ENCODE results near the gene TRPC4. TPM values are rescaled to one million over a fixed set of nuclear protein-coding genes. Genes with fewer than 3 reads are reported as not detected.

The TRPC4 gene
- total and polyA plus RNA-seq, 12 donors, result 0.26 to 3.9 (median 1.0) TPM; not detected in 1

- intact Hi-C loops (cut with DNase I), result no loop called here
- Histone ChIP-seq H3K9me3 (no peaks in the 10 kb centered on the region), H3K36me3 (no peaks in the 10 kb centered on the region), H3K27me3 (no peaks in the 10 kb centered on the region), H3K4me3 (no peak overlapping the region), H3K27ac (peak overlapping the region in 1 of 10 donors; percentile 44), H3K4me1 (peaks cover 0 to 9% (median 0%) of the 10 kb centered on the region in 9 donors)
- TF ChIP-seq CTCF (IDR thresholded peaks at IDR 0.05), result no peak
- DNase-seq (no peak), ATAC-seq (no peak)
- WGBS, 2 donors, result 55 to 68% methylated on average over 2 of the region's 2 CpGs
These were observed 168.7 kb downstream of the TRPC4 start for GRCh38 chr13:37700887-37701286.

- ATAC-seq, result no peak
- no peaks in the 10 kb centered on the region for H3K9me3 ChIP-seq
- H3K4me3 ChIP-seq, result no peak overlapping the region
- 91 to 97% methylated on average over 3 of the region's 3 CpGs for WGBS, 2 donors
- H3K36me3 ChIP-seq, result no peaks in the 10 kb centered on the region
- no peak for TF ChIP-seq CTCF (IDR thresholded peaks at IDR 0.05)
- no peak for DNase-seq
- H3K27me3 ChIP-seq, result no peaks in the 10 kb centered on the region
- H3K27ac ChIP-seq, result no peak overlapping the region
- H3K4me1 ChIP-seq, result no peaks in the 10 kb centered on the region
- intact Hi-C loops (cut with DNase I), result no loop called here
These were observed 174.4 kb downstream of the TRPC4 start for GRCh38 chr13:37695200-37695599.

GRCh38 chr13:37690361-37690760, 179.2 kb downstream of the TRPC4 start:
- no peaks in the 10 kb centered on the region for H3K27me3 ChIP-seq
- no peaks in the 10 kb centered on the region for H3K36me3 ChIP-seq
- no peak for TF ChIP-seq CTCF (IDR thresholded peaks at IDR 0.05)
- no peak overlapping the region for H3K27ac ChIP-seq
- no peaks in the 10 kb centered on the region for H3K4me1 ChIP-seq
- no peak overlapping the region for H3K4me3 ChIP-seq
- ATAC-seq (no peak), DNase-seq (no peak)
- no peaks in the 10 kb centered on the region for H3K9me3 ChIP-seq
- 96% methylated on average over 5 of the region's 5 CpGs for WGBS, 2 donors
- intact Hi-C loops (cut with DNase I), result no loop called here

GRCh38 chr13:37686501-37686900, 183.1 kb downstream of the TRPC4 start:
- H3K9me3 ChIP-seq, result no peaks in the 10 kb centered on the region
- H3K4me3 ChIP-seq, result no peak overlapping the region
- DNase-seq, result no peak
- H3K27me3 ChIP-seq, result no peaks in the 10 kb centered on the region
- intact Hi-C loops (cut with DNase I), result no loop called here
- no peak for TF ChIP-seq CTCF (IDR thresholded peaks at IDR 0.05)
- no peak overlapping the region for H3K27ac ChIP-seq
- no peaks in the 10 kb centered on the region for H3K4me1 ChIP-seq
- ATAC-seq, result no peak
- H3K36me3 ChIP-seq, result no peaks in the 10 kb centered on the region
- 91 to 93% methylated on average over 2 of the region's 2 CpGs for WGBS, 2 donors
